HepG2 (cell line): Measurements from ENCODE around the gene RCOR1. TPM values are rescaled to one million over a fixed set of nuclear protein-coding genes. Genes with fewer than 3 reads are reported as not detected.
A peak's percentile ranks its signal among the peaks of the same experiment; 100 is the strongest.

ENCODE experiments used
- AHR ChIP-seq: IDR thresholded peaks from 2 replicates; pipeline ENCODE4 v1.6.1; 2018; ENCODE audit warnings: missing genetic modification reagents, missing compliant biosample characterization
- ATM ChIP-seq: fragments of 450-650 bp; IDR thresholded peaks from 2 replicates; pipeline ENCODE4 v1.7.1; 2017; ENCODE audit warnings: mild to moderate bottlenecking, borderline replicate concordance
- ERF ChIP-seq: IDR thresholded peaks from 2 replicates; pipeline ENCODE4 v1.6.1; 2018; ENCODE audit warnings: missing biosample characterization, missing genetic modification reagents
- HMG20B ChIP-seq: conservative IDR thresholded peaks from 2 replicates; pipeline ENCODE4 v1.6.1; 2016; ENCODE audit warnings: missing genetic modification reagents, missing compliant biosample characterization
- HMGA1 ChIP-seq: sonication (generic); formaldehyde crosslinking; conservative IDR thresholded peaks from 2 replicates; pipeline ENCODE4 v1.4.0; 2020; ENCODE audit warnings: missing genetic modification reagents
- HNF4G ChIP-seq, 2 experiments: sonication (generic) in 1 of 2; formaldehyde crosslinking in 1 of 2; IDR thresholded peaks; 2 replicates each; pipeline versions ENCODE4 v1.4.0 to v1.6.1; 2011 to 2020; ENCODE audit warnings: borderline replicate concordance in 2 of 2, low read depth in 2 of 2, mild to moderate bottlenecking in 2 of 2, low read length in 1 of 2, missing genetic modification reagents in 1 of 2, moderate library complexity in 1 of 2
- NCOA2 ChIP-seq: sonication (generic); formaldehyde crosslinking; IDR thresholded peaks from 2 replicates; pipeline ENCODE4 v1.8.0; 2022; ENCODE audit warnings: inconsistent platforms
- NFYB ChIP-seq: sonication (generic); formaldehyde crosslinking; IDR thresholded peaks from 2 replicates; pipeline ENCODE4 v1.4.0; 2020; ENCODE audit warnings: missing genetic modification reagents
- NPAS2 ChIP-seq: sonication (generic); formaldehyde crosslinking; IDR thresholded peaks from 2 replicates; pipeline ENCODE4 v1.8.0; 2022; ENCODE audit warnings: mild to moderate bottlenecking, missing genetic modification reagents, borderline replicate concordance
- POLR2G ChIP-seq: fragments of 200-400 bp; formaldehyde crosslinking; IDR thresholded peaks from 2 replicates; pipeline ENCODE4 v1.6.1; 2018; ENCODE audit warnings: mild to moderate bottlenecking, low read depth, low read length, moderate library complexity
- RELA ChIP-seq: sonication (generic); formaldehyde crosslinking; IDR thresholded peaks from 2 replicates; pipeline ENCODE4 v1.4.0; 2020; ENCODE audit warnings: missing genetic modification reagents
- RFX5 ChIP-seq: IDR thresholded peaks from 2 replicates; pipeline ENCODE4 v1.6.1; 2011; ENCODE audit warnings: low read depth, low read length, improper control_type of control experiment
- SAFB2 ChIP-seq: sonication (generic); formaldehyde crosslinking; IDR thresholded peaks from 2 replicates; pipeline ENCODE4 v1.5.1; 2020; ENCODE audit warnings: missing genetic modification reagents, low read depth, mild to moderate bottlenecking, borderline replicate concordance
- SP2 ChIP-seq: sonication (generic); formaldehyde crosslinking; IDR thresholded peaks from 2 replicates; pipeline ENCODE4 v1.5.1; 2020; ENCODE audit warnings: mild to moderate bottlenecking, missing genetic modification reagents
- SYNCRIP ChIP-seq: fragments of 200-400 bp; formaldehyde crosslinking; IDR thresholded peaks from 2 replicates; pipeline ENCODE4 v1.6.1; 2018; ENCODE audit warnings: mild to moderate bottlenecking, low read depth, low read length; ENCODE audit not compliant: insufficient read depth
- TOPORS ChIP-seq: sonication (generic); formaldehyde crosslinking; IDR thresholded peaks from 2 replicates; pipeline ENCODE4 v1.8.0; 2023; ENCODE audit warnings: mild to moderate bottlenecking, missing genetic modification reagents
- U2AF1 ChIP-seq: fragments of 200-400 bp; formaldehyde crosslinking; optimal IDR thresholded peaks from 2 replicates; pipeline ENCODE3; 2017; ENCODE audit warnings: mild to moderate bottlenecking, low read depth, low read length
- ZFP90 ChIP-seq: sonication (generic); formaldehyde crosslinking; IDR thresholded peaks from 2 replicates; pipeline ENCODE4 v1.8.0; 2022; ENCODE audit warnings: missing genetic modification reagents, mild to moderate bottlenecking, inconsistent platforms, borderline replicate concordance
- ZKSCAN8 ChIP-seq: IDR thresholded peaks from 2 replicates; pipeline ENCODE4 v1.6.1; 2016; ENCODE audit warnings: borderline replicate concordance, missing genetic modification reagents, missing compliant biosample characterization
- ZNF562 ChIP-seq: sonication (generic); formaldehyde crosslinking; IDR thresholded peaks from 2 replicates; pipeline ENCODE4 v1.8.0; 2022; ENCODE audit warnings: missing genetic modification reagents, borderline replicate concordance
- ZNF652 ChIP-seq: IDR thresholded peaks from 2 replicates; pipeline ENCODE4 v1.6.1; 2016; ENCODE audit warnings: low read depth, borderline replicate concordance
- ZNF777 ChIP-seq: sonication (generic); formaldehyde crosslinking; IDR thresholded peaks from 2 replicates; pipeline ENCODE4 v1.4.0; 2020; ENCODE audit warnings: missing genetic modification reagents
- polyA plus RNA-seq, 8 experiments: library from polyadenylated mRNA; depleted of rRNA in 3 of 8; stranded (reverse) in 7 of 8; unstranded in 1 of 8; fragments of >200 nt; fragmentation: Illumina TruSeq in 4 of 8; extraction: Trizol in 4 of 8; gene quantifications; 2 replicates each; pipeline versions ENCODE4 v1.2.1 to v1.2.3, GENCODE V29; 2011 to 2016; ENCODE audit warnings: low read depth in 4 of 8, missing spikeins in 1 of 8, mixed read lengths in 1 of 8; ENCODE audit not compliant: insufficient read depth in 1 of 8
- total RNA-seq, 5 experiments: library from RNA; depleted of rRNA; stranded (reverse); fragments of >200 nt; fragmentation: Illumina TruSeq; extraction: Trizol; gene quantifications; 2 replicates each; pipeline ENCODE4 v1.2.3, GENCODE V29; 2016; ENCODE audit warnings: low read depth in 1 of 5
- TF ChIP-seq, protein P1 (sequence below): sonication (generic); formaldehyde crosslinking; IDR thresholded peaks from 2 replicates; pipeline ENCODE4 v1.5.1; 2020; ENCODE audit warnings: missing genetic modification reagents, mild to moderate bottlenecking, borderline replicate concordance
- TF ChIP-seq, protein P2 (sequence below): sonication (generic); formaldehyde crosslinking; IDR thresholded peaks from 2 replicates; pipeline ENCODE4 v1.5.0; 2020; ENCODE audit warnings: mild to moderate bottlenecking, missing genetic modification reagents
- TF ChIP-seq, protein P3 (sequence below): sonication (generic); formaldehyde crosslinking; IDR thresholded peaks from 2 replicates; pipeline ENCODE4 v1.5.0; 2020; ENCODE audit warnings: mild to moderate bottlenecking, low read depth, missing genetic modification reagents, borderline replicate concordance
- TF ChIP-seq, protein P4 (sequence below): sonication (generic); formaldehyde crosslinking; conservative IDR thresholded peaks from 2 replicates; pipeline ENCODE4 v1.8.0; 2022; ENCODE audit warnings: low read depth, missing genetic modification reagents
- TF ChIP-seq, protein P5 (sequence below): IDR thresholded peaks from 2 replicates; pipeline ENCODE4 v1.6.1; 2018; ENCODE audit warnings: missing genetic modification reagents, mild to moderate bottlenecking, missing compliant biosample characterization

The RCOR1 gene
- total and polyA plus RNA-seq, 2 of the 13 experiments (the other 11 are each of a cell fraction or from before 2014, with no cell fraction given), result 10.2 to 11.1 TPM

DNA sequence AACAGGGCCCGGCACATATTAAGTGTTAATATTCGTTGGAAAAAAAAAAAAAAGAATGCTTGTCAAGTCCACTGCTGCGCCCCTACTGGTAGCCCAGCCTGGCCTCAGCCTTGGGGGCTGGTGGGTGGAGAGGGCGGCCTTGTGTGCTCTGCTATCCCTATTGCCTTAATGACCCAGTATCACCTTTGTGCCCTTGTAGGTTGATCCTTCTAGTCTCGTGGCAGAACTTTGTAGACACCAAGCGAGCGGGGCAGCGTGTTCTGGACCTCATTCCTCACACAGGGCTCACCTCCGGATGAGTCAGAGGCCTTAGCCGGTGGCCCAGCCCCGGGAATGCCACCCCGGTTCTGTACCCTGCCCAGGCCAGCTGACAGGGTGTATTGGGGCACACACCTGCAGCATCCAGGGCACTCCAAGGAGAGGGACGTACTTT, 1.8 kb upstream of the RCOR1 start (continued):
- TF ChIP-seq HNF4G (IDR thresholded peaks at IDR 0.05; ENCODE audit: borderline replicate concordance, low read depth, low read length) (no peak), HNF4G (CRISPR knock-in tag; IDR thresholded peaks at IDR 0.05; ENCODE audit: borderline replicate concordance, low read depth) (no peak), ZKSCAN8 (CRISPR knock-in tag) (peak; percentile 22; the same call in 1 of the 2 replicates), ZNF562 (CRISPR knock-in tag) (no peak), RFX5 (no peak), HMG20B (CRISPR knock-in tag) (no peak; the same call in 1 of the 2 replicates), POLR2G (peak; percentile 66), ZFP90 (CRISPR knock-in tag) (no peak), HMGA1 (CRISPR knock-in tag) (no peak), SAFB2 (no peak; the same call in 1 of the 2 replicates), SP2 (CRISPR knock-in tag) (no peak), ZNF777 (no peak), ZNF652 (CRISPR knock-in tag) (0 out of 2 replicates have a peak, but pooled peaks have one; percentile 47), ERF (CRISPR knock-in tag) (no peak), U2AF1 (no peak), ATM (no peak), TOPORS (CRISPR knock-in tag) (no peak), AHR (CRISPR knock-in tag) (no peak), RELA (CRISPR knock-in tag) (no peak), NFYB (CRISPR knock-in tag) (no peak), NCOA2 (CRISPR knock-in tag) (0 out of 2 replicates have a peak, but pooled peaks have one; percentile 31), SYNCRIP (no peak), NPAS2 (no peak)
- TF ChIP-seq, protein P1, sequence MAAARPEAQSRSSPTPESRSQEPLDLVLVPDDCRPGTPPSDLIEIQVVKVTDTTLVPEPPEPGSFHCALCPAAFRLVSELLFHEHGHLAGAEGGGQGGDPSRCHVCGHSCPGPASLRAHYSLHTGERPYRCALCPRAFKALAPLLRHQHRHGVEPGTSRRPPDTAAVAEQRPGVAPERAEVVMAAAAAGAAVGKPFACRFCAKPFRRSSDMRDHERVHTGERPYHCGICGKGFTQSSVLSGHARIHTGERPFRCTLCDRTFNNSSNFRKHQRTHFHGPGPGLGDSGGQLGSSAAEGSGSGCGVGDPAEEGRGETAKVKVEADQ, result no peak
- TF ChIP-seq, protein P2, sequence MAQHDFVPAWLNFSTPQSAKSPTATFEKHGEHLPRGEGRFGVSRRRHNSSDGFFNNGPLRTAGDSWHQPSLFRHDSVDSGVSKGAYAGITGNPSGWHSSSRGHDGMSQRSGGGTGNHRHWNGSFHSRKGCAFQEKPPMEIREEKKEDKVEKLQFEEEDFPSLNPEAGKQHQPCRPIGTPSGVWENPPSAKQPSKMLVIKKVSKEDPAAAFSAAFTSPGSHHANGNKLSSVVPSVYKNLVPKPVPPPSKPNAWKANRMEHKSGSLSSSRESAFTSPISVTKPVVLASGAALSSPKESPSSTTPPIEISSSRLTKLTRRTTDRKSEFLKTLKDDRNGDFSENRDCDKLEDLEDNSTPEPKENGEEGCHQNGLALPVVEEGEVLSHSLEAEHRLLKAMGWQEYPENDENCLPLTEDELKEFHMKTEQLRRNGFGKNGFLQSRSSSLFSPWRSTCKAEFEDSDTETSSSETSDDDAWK (CRISPR knock-in tag), result no peak
- TF ChIP-seq, protein P3, sequence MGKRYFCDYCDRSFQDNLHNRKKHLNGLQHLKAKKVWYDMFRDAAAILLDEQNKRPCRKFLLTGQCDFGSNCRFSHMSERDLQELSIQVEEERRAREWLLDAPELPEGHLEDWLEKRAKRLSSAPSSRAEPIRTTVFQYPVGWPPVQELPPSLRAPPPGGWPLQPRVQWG, result no peak
- TF ChIP-seq, protein P4, sequence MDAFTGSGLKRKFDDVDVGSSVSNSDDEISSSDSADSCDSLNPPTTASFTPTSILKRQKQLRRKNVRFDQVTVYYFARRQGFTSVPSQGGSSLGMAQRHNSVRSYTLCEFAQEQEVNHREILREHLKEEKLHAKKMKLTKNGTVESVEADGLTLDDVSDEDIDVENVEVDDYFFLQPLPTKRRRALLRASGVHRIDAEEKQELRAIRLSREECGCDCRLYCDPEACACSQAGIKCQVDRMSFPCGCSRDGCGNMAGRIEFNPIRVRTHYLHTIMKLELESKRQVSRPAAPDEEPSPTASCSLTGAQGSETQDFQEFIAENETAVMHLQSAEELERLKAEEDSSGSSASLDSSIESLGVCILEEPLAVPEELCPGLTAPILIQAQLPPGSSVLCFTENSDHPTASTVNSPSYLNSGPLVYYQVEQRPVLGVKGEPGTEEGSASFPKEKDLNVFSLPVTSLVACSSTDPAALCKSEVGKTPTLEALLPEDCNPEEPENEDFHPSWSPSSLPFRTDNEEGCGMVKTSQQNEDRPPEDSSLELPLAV (CRISPR knock-in tag), result no peak
- TF ChIP-seq, protein P5, sequence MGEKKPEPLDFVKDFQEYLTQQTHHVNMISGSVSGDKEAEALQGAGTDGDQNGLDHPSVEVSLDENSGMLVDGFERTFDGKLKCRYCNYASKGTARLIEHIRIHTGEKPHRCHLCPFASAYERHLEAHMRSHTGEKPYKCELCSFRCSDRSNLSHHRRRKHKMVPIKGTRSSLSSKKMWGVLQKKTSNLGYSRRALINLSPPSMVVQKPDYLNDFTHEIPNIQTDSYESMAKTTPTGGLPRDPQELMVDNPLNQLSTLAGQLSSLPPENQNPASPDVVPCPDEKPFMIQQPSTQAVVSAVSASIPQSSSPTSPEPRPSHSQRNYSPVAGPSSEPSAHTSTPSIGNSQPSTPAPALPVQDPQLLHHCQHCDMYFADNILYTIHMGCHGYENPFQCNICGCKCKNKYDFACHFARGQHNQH, result peak; percentile 53; the same call in 1 of the 2 replicates
